Activated T-cell treated with anti-CD3 and anti-CD28 coated beads for 1 hour (primary cell): ENCODE measurements around the gene KDM4C.
"Not testable (repeated sequence)": the region's sequence is repeated elsewhere in the genome, so short reads cannot be mapped to it uniquely, and the experiment has no call there.

Experiments
- DNase-seq: peaks from one replicate; pipeline ENCODE4 v3.0.0-alpha.2; 2020; ENCODE audit warnings: low read depth

KDM4C gene

GRCh38 chr9:6757456-6758247, at the start of gene KDM4C:
KDM4C (plus strand) TSS chr9:6757973; CDS start chr9:6792989, 35,016 bp downstream.
- DNase-seq, result peak; percentile 91

GRCh38 chr9:6708732-6709131, 49.0 kb upstream of the KDM4C start:
- DNase-seq, result no peak

- DNase-seq, result no peak
Measured at GRCh38 chr9:6711403-6711802, 46.4 kb upstream of the KDM4C start.

GRCh38 chr9:6712041-6712440, 45.7 kb upstream of the KDM4C start:
- no peak for DNase-seq

GRCh38 chr9:6714176-6714575, 43.6 kb upstream of the KDM4C start:
- DNase-seq, result no peak

- DNase-seq, result not testable (repeated sequence)
Measured at GRCh38 chr9:6715153-6715754, 42.5 kb upstream of the KDM4C start.

- DNase-seq, result peak; percentile 50
Measured at GRCh38 chr9:6715755-6716643, 41.8 kb upstream of the KDM4C start.

GRCh38 chr9:6716766-6717165, 41.0 kb upstream of the KDM4C start:
- DNase-seq, result no peak

- no peak for DNase-seq
Measured at GRCh38 chr9:6723881-6724420, 33.8 kb upstream of the KDM4C start.

GRCh38 chr9:6733257-6733656, 24.5 kb upstream of the KDM4C start:
- DNase-seq, result no peak

GRCh38 chr9:6733831-6734230, 23.9 kb upstream of the KDM4C start:
- no peak for DNase-seq

GRCh38 chr9:6735422-6735821, 22.4 kb upstream of the KDM4C start:
- DNase-seq, result no peak

- DNase-seq, result no peak
Measured at GRCh38 chr9:6739218-6739617, 18.6 kb upstream of the KDM4C start.

- DNase-seq, result not testable (repeated sequence)
Measured at GRCh38 chr9:6748861-6749260, 8.9 kb upstream of the KDM4C start.

- DNase-seq, result not testable (repeated sequence)
Measured at GRCh38 chr9:6754861-6755260, 2.9 kb upstream of the KDM4C start.

- peak; percentile 61 for DNase-seq
Measured at GRCh38 chr9:6757132-6757455, 679 bp upstream of the KDM4C start.

GRCh38 chr9:6758248-6758497, 400 bp downstream of the KDM4C start:
- no peak for DNase-seq

- peak; percentile 38 for DNase-seq
Measured at GRCh38 chr9:6758498-6759184, 868 bp downstream of the KDM4C start.

GRCh38 chr9:6759185-6759977, 1.6 kb downstream of the KDM4C start:
- DNase-seq, result peak; percentile 13

GRCh38 chr9:6761306-6761705, 3.5 kb downstream of the KDM4C start:
- DNase-seq, result no peak

GRCh38 chr9:6763244-6763643, 5.5 kb downstream of the KDM4C start:
- no peak for DNase-seq
